CD14-positive monocyte (primary cell): ENCODE data around the gene CSNK1G3. TPM values are rescaled to one million over a fixed set of nuclear protein-coding genes. Genes with fewer than 3 reads are reported as not detected.

ENCODE experiments used
- DNase-seq, 3 donors: peaks; one replicate each; pipeline ENCODE4 v3.0.0-alpha.2; 2011 to 2022
- H2AFZ ChIP-seq: 2 replicates; pipeline ENCODE4 v1.6.0; 2012; ENCODE audit warnings: mild to moderate bottlenecking, low read depth, low read length, inconsistent platforms; ENCODE audit not compliant: insufficient read depth, poor library complexity, severe bottlenecking
- H3K27ac ChIP-seq, 2 donors: 1 replicate in 1 of 2; 2 replicates in 1 of 2; pipeline ENCODE4 v1.5.1; 2012 to 2013; ENCODE audit warnings: low read length in 2 of 2, control low read depth in 1 of 2, inconsistent platforms in 1 of 2, low read depth in 1 of 2, mild to moderate bottlenecking in 1 of 2
- H3K27me3 ChIP-seq, 2 donors: one replicate each; pipeline versions ENCODE4 v1.6.0 to v1.6.1; 2011 to 2013; ENCODE audit warnings: low read length in 2 of 2; ENCODE audit not compliant: control insufficient read depth in 2 of 2, insufficient read depth in 2 of 2
- H3K36me3 ChIP-seq, 2 donors: replicated peaks in 1 of 2; 1 replicate in 1 of 2; 2 replicates in 1 of 2; pipeline versions ENCODE4 v1.5.1 to v1.6.1; 2012 to 2013; ENCODE audit warnings: low read length in 2 of 2, control low read depth in 1 of 2, inconsistent platforms in 1 of 2, mild to moderate bottlenecking in 1 of 2; ENCODE audit not compliant: insufficient read depth in 2 of 2, control insufficient read depth in 1 of 2
- H3K4me1 ChIP-seq, 2 donors: 1 replicate in 1 of 2; 2 replicates in 1 of 2; pipeline versions ENCODE4 v1.5.1 to v1.6.1; 2012 to 2013; ENCODE audit warnings: low read length in 2 of 2, control low read depth in 1 of 2, inconsistent platforms in 1 of 2, mild to moderate bottlenecking in 1 of 2, moderate library complexity in 1 of 2; ENCODE audit not compliant: insufficient read depth in 2 of 2, control insufficient read depth in 1 of 2
- H3K4me2 ChIP-seq: replicated peaks from 2 replicates; pipeline ENCODE3; 2012; ENCODE audit warnings: low read length, moderate library complexity, mild to moderate bottlenecking; ENCODE audit not compliant: poor library complexity, severe bottlenecking; ENCODE audit errors: extremely low read depth
- H3K4me3 ChIP-seq, 3 experiments: fragments of 200-600 bp in 1 of 3; sonication (generic) in 1 of 3; replicated peaks in 1 of 3; 1 replicate in 2 of 3; 2 replicates in 1 of 3; pipeline ENCODE4 v1.5.1; 2011 to 2013; ENCODE audit warnings: low read length in 3 of 3, mild to moderate bottlenecking in 3 of 3, control low read depth in 2 of 3, low read depth in 2 of 3, inconsistent platforms in 1 of 3, moderate library complexity in 1 of 3
- H3K79me2 ChIP-seq: 2 replicates; pipeline ENCODE4 v1.6.0; 2012; ENCODE audit warnings: mild to moderate bottlenecking, control low read depth, inconsistent platforms, low read length, moderate library complexity; ENCODE audit not compliant: insufficient read depth
- H3K9ac ChIP-seq: 2 replicates; pipeline ENCODE4 v1.6.0; 2017; ENCODE audit warnings: low read length, mild to moderate bottlenecking; ENCODE audit not compliant: insufficient read depth, poor library complexity, severe bottlenecking
- H3K9me3 ChIP-seq, 2 donors: replicated peaks in 1 of 2; 1 replicate in 1 of 2; 2 replicates in 1 of 2; pipeline versions ENCODE4 v1.5.1 to v1.6.1; 2012 to 2013; ENCODE audit warnings: low read length in 2 of 2, control low read depth in 1 of 2; ENCODE audit not compliant: control insufficient read depth in 1 of 2, insufficient read depth in 1 of 2
- H4K20me1 ChIP-seq: 2 replicates; pipeline ENCODE4 v1.6.0; 2012; ENCODE audit warnings: mild to moderate bottlenecking, low read length, control low read depth, moderate library complexity; ENCODE audit not compliant: insufficient read depth
- H3K27ac Mint-ChIP-seq, 7 donors: one replicate each; pipeline ENCODE4 v1.8.0; 2020; ENCODE audit warnings: mild to moderate bottlenecking in 7 of 7, mixed read lengths in 7 of 7, moderate library complexity in 6 of 7, inconsistent platforms in 2 of 7
- H3K27me3 Mint-ChIP-seq, 3 donors: one replicate each; pipeline ENCODE4 v1.8.0; 2021 to 2022; ENCODE audit warnings: low read depth in 3 of 3, mild to moderate bottlenecking in 3 of 3, mixed read lengths in 3 of 3, moderate library complexity in 3 of 3, inconsistent platforms in 1 of 3
- H3K36me3 Mint-ChIP-seq, 2 donors: one replicate each; pipeline ENCODE4 v1.8.0; 2020; ENCODE audit warnings: mixed read lengths in 2 of 2, inconsistent platforms in 1 of 2, mild to moderate bottlenecking in 1 of 2
- H3K4me1 Mint-ChIP-seq: one replicate; pipeline ENCODE4 v1.8.0; 2020; ENCODE audit warnings: mild to moderate bottlenecking, mixed read lengths
- H3K4me3 Mint-ChIP-seq, 2 donors: one replicate each; pipeline ENCODE4 v1.8.0; 2020; ENCODE audit warnings: mild to moderate bottlenecking in 2 of 2, mixed read lengths in 2 of 2, moderate library complexity in 1 of 2
- H3K9me3 Mint-ChIP-seq, 7 donors: one replicate each; pipeline ENCODE4 v1.8.0; 2020 to 2022; ENCODE audit warnings: mixed read lengths in 7 of 7, mild to moderate bottlenecking in 6 of 7, moderate library complexity in 6 of 7, inconsistent platforms in 2 of 7
- WGBS: methylation state at CpG from one replicate; pipeline ENCODE4 v1.1.5; 2013; ENCODE audit warnings: missing lambda C conversion rate; ENCODE audit not compliant: insufficient coverage; 5-methylcytosine and 5-hydroxymethylcytosine counted together
- intact Hi-C, 2 donors: fragments of 100-400 bp; cut with micrococcal nuclease; formaldehyde crosslinking; loops; one replicate each; pipeline versions ENCODE4 v1.15.0 to v1.15.1; 2023
- polyA plus RNA-seq, 3 donors: library from polyadenylated mRNA; depleted of rRNA in 1 of 3; unstranded in 2 of 3; stranded (reverse) in 1 of 3; fragments of 300-500 nt in 2 of 3; fragments of >200 nt in 1 of 3; fragmentation: Illumina TruSeq in 2 of 3; gene quantifications; 1 replicate in 2 of 3; 2 replicates in 1 of 3; pipeline ENCODE4 v1.2.3, GENCODE V29; 2012 to 2021
- TF ChIP-seq, protein P1 (sequence below): fragments of 200-600 bp; IDR thresholded peaks from one replicate; pipeline ENCODE4 v1.8.0; 2022; ENCODE audit warnings: antibody characterized with exemption, mild to moderate bottlenecking

CSNK1G3 gene
- polyA plus RNA-seq, 3 donors: 10.8 to 22.3 (median 17.1) TPM

DNA sequence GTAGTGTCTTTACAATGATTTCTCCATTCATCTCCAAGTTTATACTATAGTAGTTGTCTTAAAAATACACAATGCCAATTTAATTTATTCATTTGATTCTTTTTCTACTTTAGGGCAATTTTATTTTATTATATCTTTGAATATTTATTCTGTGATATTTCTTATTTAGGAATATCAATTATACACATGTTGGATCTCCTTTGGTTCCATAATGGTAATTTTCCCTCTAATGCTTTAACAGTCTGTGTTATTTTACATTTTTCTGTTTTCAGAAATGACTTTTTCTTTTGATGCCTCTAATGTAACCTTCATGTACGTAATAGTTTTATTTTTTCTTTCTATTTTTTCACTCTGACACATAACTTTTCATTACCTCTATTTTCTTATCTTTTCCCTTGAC lies 153.0 kb downstream of the CSNK1G3 start:
- no peaks in the 10 kb centered on the region for H3K4me1 Mint-ChIP-seq
- H3K79me2 ChIP-seq: no peaks in the 10 kb centered on the region
- peaks cover 2 to 11% (median 7%) of the 10 kb centered on the region in 7 donors for H3K9me3 Mint-ChIP-seq
- TF ChIP-seq, protein P1, sequence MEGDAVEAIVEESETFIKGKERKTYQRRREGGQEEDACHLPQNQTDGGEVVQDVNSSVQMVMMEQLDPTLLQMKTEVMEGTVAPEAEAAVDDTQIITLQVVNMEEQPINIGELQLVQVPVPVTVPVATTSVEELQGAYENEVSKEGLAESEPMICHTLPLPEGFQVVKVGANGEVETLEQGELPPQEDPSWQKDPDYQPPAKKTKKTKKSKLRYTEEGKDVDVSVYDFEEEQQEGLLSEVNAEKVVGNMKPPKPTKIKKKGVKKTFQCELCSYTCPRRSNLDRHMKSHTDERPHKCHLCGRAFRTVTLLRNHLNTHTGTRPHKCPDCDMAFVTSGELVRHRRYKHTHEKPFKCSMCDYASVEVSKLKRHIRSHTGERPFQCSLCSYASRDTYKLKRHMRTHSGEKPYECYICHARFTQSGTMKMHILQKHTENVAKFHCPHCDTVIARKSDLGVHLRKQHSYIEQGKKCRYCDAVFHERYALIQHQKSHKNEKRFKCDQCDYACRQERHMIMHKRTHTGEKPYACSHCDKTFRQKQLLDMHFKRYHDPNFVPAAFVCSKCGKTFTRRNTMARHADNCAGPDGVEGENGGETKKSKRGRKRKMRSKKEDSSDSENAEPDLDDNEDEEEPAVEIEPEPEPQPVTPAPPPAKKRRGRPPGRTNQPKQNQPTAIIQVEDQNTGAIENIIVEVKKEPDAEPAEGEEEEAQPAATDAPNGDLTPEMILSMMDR: no peak
- H3K9ac ChIP-seq: no peak overlapping the region
- no peak overlapping the region for H3K27ac ChIP-seq
- intact Hi-C loops: no loop called here
- H3K36me3 Mint-ChIP-seq: no peaks in the 10 kb centered on the region
- H3K4me2 ChIP-seq: no peak overlapping the region
- no peak overlapping the region for H3K27ac Mint-ChIP-seq
- H3K36me3 ChIP-seq: no peaks in the 10 kb centered on the region
- no peaks in the 10 kb centered on the region for H4K20me1 ChIP-seq
- H3K4me3 Mint-ChIP-seq: no peak overlapping the region
- H3K27me3 Mint-ChIP-seq: peaks cover 0 to 1% (median 0%) of the 10 kb centered on the region in 3 donors
- H2AFZ ChIP-seq: no peak overlapping the region
- peaks cover 0 to 4% of the 10 kb centered on the region in 2 donors for H3K9me3 ChIP-seq
- no peaks in the 10 kb centered on the region for H3K27me3 ChIP-seq
- DNase-seq: no peak
- WGBS: no CpG with 5 or more reads among the region's 1 CpG
- no peaks in the 10 kb centered on the region for H3K4me1 ChIP-seq
- H3K4me3 ChIP-seq: no peak overlapping the region

GRCh38 chr5:123665822-123666371 lies 153.9 kb downstream of the CSNK1G3 start:
- H3K27me3 ChIP-seq: no peaks in the 10 kb centered on the region
- peaks cover 0 to 4% of the 10 kb centered on the region in 2 donors for H3K9me3 ChIP-seq
- H3K27ac ChIP-seq: no peak overlapping the region
- no peak overlapping the region for H2AFZ ChIP-seq
- no peaks in the 10 kb centered on the region for H3K36me3 ChIP-seq
- WGBS: no CpG with 5 or more reads among the region's 2 CpGs
- no peaks in the 10 kb centered on the region for H4K20me1 ChIP-seq
- H3K4me2 ChIP-seq: no peak overlapping the region
- H3K4me3 ChIP-seq: no peak overlapping the region
- no peak for DNase-seq
- TF ChIP-seq, protein P1: no peak
- no peak overlapping the region for H3K27ac Mint-ChIP-seq
- no peaks in the 10 kb centered on the region for H3K79me2 ChIP-seq
- intact Hi-C loops: no loop called here
- H3K36me3 Mint-ChIP-seq: no peaks in the 10 kb centered on the region
- no peak overlapping the region for H3K4me3 Mint-ChIP-seq
- H3K4me1 Mint-ChIP-seq: no peaks in the 10 kb centered on the region
- H3K4me1 ChIP-seq: no peaks in the 10 kb centered on the region
- H3K9me3 Mint-ChIP-seq: peaks cover 2 to 11% (median 7%) of the 10 kb centered on the region in 7 donors
- H3K27me3 Mint-ChIP-seq: peaks cover 0 to 1% (median 0%) of the 10 kb centered on the region in 3 donors
- H3K9ac ChIP-seq: no peak overlapping the region

Other genes starting within 250 kb of the CSNK1G3 start
- gene CEP120, start 88.8 kb upstream of the CSNK1G3 start, polyA plus RNA-seq: 1 to 10 TPM; 6.4 to 7.2 (median 6.6) TPM